HG02973 (cell line): Measurements from ENCODE around the gene RASL10B.

Source experiments
- ATAC-seq: cut with Tn5 transposase; IDR thresholded peaks from one replicate; pipeline ENCODE4 v1.9.1; 2021; ENCODE audit warnings: moderate library complexity; ENCODE audit not compliant: unreplicated experiment

The RASL10B gene

DNA sequence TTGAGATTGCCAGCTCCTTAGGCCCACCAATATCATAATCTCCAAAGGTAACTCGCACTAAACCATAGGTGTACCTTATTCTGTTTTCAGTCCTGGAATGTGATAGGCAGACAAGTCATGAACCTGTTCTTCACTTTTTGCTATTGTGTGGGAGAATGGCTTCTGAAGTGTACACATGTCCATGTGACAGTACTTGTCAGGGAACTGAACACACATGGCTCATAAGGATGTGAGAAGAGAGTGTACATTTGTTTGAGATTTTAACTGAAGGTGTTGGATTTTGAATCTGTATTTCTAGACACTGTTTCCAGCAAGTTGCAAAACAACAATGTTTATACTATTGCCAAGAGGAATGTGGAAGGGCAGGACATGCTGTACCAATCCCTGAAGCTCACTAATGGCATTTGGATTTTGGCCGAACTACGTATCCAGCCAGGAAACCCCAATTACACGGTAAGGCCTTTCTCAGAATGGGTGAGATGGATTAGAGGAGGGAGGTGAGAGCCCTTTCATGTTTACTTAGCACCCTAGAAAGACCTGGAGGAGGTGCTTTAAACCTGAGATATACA is 14.5 kb upstream of the RASL10B start:
- ATAC-seq, result no peak

DNA sequence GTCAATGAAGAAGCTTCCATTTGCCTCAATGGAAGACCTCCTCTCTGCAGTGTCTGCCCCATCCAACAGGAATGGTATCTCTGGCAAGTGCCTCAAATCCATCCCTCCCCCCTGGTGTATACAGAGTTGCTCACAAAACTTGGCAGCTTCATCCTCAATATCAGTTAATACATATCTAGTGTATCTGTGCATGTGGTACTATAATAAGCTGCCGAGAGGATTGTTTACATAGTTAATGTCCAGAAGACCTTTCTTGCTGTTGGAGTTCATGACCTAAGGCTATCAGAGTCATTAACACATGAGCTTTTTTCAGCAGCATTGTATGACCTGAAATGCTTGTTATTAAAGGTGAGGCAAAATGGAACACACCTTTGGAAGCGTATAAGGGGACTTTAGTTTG is 14.0 kb upstream of the RASL10B start:
- no peak for ATAC-seq

DNA sequence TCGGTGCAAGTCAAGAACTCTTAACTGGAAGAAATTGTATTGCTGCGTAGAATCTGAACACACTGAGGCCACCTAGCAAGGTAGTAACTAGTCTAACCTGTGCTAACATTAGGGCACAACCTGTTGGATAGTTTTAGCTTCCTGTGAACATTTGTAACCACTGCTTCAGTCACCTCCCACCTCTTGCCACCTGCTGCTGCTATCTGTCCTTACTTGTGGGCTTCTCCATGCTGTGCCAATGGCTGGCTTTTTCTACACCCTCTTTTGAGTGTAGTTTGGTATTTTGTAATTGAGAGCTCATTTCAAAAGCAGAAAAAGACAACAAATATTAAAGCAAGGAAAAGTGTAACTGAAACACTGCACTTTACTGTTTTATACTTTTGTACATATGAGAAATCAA is 7.7 kb upstream of the RASL10B start:
- ATAC-seq, result no peak

DNA sequence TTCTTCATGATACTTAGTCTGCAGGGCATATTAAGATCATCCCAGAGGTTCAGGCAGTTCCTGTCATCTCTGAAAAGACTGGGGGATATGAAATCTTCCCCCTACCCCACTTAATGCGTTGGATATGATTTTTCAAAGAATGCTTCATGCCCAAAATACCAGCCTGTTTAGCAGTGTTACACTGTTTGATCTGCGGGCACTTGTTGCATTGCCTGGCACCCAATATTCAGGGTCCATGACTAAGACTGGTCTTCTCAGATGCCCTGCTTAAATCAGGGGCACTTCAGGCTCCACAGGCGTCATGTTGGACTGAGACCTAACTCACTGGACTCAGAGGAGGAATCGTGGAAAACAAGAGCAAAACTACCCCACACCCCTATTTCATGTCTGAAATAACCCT is 6.4 kb upstream of the RASL10B start:
- no peak for ATAC-seq

DNA sequence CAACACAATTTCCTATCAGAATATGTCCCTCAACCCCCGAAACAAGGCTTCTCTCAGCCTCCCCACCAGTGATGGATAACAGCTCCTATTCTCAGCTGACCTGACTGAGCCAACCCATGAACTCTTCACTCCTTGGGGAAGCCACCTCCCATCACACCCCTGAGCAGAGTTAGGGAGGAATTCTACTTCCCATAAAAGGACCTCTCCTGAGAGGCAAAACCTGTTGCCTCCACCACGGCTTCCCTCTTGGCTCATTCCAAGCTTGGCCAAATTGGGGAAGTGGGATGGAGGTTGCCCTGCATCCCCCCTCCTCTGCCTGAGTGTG is 5.7 kb upstream of the RASL10B start:
- no peak for ATAC-seq

DNA sequence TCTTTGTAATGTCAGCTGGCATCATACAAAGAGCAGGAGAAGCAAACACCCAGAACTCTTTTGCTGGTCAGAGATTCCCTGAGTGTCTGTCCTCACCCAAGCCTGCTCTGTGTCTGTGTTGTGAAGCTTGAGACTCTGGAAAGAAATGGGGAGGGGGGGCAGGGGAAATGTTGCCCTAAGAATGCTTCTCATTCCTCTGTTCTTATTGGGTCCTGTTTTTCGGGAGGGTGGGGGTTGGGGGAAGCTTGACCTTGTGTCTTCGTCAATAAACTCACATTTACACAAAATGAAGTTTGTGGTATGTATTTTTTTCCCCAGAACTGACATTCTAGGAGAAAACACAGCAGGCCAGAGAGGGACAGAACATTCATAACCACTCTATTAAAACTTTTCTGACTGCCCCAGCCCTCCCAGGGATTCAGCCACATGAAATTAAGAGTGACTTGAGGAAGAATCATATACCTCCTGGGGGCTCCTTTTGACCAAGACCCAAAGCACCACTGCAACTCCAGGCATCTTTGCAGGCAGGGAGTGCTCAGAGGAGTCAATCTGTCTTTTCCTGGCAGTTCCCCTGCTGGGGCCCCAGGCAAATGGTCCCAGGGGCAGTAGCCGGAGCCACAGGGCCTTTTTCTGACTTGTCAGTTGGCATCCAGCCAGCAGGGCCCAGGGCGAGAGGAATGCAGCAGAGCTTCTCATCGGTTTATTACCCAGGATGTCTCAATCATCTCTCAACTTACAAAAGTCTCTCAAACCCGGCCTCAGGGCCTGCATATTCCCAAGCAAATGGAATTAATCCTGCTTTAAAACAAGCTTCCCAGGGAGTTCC is 5.1 kb upstream of the RASL10B start:
- no peak for ATAC-seq

DNA sequence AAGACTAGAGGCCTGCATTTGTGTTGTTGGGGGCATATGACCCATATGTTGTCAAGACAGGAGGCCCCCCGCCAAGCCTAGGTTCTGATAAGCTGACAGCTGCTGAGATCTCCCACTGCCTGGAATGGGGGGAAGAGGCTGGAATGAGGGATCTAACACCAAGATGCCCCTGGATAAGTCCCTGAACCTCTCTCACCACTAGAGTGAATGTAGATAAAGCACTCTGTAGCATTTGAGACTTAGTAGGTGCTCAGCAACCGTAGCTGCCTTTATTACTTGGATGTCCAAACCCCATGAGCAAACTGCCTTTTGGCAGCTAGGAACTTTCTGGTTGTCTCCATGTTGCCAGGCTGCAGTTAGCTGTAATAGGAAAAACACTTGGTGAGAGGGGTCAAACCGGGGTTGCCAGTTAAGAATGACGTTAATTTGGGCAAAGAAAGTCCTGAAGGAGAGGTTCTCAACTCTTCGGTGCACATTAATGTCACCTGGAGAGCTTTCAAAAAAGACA is 4.4 kb upstream of the RASL10B start:
- no peak for ATAC-seq

DNA sequence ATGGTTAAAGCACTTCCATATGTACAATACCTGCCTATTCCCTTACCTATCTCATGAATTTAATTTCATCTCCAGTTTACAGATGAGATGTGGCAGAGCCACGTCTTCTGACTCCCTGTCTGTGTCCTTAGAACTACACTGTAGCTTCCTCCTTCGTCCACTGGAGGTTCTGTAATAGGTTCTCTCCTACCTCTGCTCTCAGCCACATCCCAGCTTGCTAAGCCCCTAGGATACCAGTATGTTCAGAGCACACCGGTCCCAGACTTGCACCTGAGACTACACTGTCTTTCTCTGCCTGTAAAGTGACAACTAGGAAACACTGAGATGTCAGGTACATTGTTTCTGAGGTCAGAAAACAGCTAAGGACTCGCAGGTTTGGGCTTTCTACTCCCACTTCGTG is 3.8 kb upstream of the RASL10B start:
- ATAC-seq, result no peak

DNA sequence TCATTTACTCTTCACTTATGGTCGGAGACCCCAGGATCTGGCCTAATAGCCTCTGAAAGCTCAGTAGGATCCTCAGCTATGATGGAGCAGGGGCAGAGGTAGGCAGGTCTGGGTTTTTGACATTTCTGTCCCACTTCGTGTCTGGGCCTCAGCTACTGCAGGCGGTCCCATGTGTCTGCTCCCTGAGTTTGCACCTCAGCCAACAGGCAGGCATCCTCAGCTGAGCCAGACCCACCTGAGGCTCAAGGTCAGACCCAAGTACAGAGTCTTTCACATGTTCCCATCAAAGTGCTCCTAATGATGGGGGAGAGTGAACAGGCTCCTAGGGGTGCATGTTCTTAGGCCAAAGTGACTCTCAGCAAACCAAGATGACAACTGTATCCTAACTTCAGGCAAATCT is 2.9 kb upstream of the RASL10B start:
- ATAC-seq, result no peak

DNA sequence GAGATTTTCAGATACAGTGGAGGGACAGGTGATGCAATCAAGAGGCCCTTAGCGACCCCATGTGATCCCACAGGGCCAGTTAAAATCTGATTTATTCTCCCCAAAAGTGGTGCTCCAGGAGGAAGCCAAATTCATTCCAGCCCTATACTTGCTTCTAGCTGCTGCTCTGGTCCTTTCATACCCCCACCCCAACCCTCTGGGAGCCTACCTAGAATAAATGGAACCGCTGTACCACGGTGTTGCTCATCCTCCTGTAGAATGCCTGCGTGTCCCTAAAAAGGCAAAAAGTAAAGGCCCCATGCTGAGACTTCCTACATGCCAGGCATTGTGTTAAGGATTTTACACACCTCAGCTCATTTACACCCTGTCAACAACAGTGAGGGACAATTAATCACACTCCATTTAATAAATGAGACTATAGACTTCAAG is 2.0 kb upstream of the RASL10B start:
- ATAC-seq, result no peak

DNA sequence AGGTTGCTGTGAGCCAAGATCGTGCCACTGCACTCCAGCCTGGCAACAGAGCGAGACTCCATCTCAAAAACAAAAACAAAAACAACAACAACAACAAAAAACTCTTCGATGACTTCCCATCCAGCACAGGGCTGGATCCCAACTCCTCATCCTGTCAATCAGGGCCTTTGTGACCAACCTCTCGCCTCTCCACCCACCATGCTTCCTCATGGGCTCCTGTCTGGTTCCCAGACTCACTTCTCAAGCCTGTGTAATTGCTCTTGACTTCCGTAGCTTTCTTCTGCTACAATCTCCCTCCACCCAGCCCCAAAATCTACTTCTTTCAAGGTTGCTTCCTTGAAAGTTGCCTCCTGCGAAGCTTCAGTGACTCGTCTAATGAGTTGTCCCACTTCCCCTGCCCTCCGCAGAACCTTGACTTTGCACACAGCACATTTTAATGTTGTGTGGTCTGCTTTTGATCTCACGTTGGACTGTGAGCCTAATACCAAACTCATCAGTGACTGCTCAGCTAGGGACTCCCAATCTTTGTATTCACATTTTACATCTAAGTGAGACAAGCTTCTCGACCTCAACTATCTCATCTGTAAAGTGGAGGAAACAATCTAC is 936 bp upstream of the RASL10B start:
- no peak for ATAC-seq

DNA sequence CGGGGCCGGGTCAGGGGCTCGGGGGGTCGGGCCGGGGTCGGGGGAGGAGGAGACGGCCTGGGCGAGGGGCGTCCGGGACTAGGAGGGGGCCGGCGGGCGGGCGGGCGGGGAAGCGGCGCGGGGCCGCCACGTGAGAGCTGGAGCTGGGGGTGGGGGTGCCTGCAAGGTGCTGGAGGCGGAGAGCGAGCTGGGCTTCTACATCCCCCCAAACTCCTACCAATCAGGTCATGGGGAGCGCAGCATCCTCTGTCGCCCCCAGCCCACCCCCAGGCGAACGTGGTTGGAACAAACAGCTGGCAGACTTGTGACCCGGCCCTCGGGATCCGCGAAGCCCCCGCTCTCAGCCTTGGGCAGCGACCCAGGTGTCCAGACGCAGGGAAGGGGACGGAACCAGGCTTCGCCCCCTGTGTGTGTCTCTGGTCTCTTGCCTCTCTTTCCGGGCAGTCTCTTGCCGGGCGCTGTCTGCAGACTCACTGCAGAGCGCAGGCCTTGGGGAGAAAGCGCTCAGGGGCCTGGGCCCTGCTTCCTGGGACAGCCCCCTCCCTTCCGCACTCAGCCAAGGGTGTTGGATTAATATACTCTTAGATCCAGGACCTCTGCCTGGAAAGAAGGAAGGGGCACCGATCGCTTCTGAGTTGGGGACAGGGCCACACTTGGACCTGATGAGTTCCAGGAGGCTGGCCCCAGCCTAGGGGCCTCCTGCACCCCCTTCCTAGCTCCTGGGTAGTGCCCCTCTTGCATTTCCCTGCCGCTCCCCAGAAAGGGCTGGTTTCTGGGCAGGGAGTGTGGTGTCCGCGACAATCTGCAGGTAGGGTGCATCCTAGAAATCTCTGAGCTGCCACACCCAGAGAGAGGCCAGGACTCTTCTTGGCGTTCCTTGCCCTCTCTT is 722 bp downstream of the RASL10B start:
- no peak for ATAC-seq

DNA sequence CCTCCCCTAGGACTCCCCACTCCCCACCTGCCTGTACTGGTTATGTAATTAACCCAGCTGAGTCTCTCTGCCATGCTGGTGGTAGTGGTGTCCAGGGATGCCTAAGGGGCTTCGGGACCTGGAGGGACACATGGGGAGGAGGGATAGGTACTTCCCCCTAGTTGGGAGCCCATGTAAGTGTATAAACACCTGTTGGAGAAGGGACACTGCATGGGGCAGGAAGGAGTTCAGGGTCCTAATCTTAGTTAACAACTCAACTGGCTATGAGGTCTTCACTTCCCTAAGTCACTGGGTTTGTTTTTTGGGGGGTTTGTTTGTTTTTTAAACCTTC is 1.3 kb downstream of the RASL10B start:
- no peak for ATAC-seq

DNA sequence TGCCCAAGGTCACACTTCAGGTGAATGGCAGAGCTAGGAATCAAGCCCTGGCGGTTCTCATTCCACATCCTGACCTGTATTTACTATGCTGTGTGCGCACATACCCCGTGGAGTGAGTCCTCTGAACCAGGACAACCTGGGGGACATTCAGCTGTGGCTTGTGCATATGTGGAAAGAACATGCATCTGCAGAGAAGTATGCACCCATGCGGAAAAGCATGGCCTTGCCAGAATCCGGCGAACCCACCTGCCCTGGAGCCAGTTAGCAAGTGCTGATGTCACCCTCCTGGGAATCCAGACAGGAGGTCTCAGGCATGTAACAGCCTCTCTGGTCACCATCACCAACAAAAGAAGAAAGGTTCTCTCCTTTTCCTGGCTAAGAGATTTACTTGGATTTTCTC is 1.9 kb downstream of the RASL10B start:
- ATAC-seq, result no peak

DNA sequence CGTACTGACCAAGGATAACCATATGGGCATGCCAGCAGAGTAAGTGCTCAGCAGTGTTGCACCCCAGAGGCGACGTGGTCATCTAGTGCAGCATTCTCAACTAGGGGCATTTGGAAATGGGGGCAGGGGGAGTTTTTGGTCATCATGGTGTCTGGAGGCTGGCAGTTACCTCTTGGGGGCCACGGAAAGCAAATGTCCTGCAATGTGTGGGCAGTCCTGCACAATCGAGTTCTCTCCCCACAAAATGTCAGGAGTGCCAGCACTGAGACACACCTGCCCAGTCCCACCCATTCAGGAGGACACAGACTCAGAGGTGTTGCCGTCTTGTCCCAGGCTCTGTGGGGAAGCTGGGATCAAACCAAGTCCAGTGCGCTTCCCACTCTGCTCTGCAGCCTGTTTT is 3.0 kb downstream of the RASL10B start:
- no peak for ATAC-seq

DNA sequence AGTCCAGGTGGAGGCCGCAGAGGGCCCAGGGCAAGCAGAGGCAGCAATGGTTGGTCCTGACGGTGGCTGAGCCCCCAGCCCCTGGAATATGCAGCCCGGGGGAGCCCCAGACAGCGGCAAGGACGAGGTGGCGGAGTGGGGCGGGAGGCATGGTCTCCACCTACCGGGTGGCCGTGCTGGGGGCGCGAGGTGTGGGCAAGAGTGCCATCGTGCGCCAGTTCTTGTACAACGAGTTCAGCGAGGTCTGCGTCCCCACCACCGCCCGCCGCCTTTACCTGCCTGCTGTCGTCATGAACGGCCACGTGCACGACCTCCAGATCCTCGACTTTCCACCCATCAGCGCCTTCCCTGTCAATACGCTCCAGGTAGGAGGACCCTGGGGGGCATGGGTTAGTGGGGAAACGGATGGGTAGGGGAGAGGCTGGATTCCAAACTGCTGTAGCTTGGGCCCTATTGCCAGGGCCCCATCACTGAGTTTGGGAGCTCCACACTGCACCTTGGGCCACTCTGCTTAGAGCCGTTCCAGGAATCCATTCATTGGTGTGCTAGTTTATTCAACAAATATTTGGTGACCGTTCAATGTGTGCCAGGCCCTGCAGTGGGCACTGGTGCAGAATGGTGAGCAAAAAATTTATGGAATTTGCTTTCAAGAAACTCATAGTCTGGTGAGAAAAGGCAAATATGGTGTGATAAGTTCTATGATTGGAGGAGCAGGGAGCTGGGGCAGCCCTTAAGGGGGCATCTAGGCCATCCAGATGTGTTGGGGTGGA is 3.8 kb downstream of the RASL10B start:
- no peak for ATAC-seq

DNA sequence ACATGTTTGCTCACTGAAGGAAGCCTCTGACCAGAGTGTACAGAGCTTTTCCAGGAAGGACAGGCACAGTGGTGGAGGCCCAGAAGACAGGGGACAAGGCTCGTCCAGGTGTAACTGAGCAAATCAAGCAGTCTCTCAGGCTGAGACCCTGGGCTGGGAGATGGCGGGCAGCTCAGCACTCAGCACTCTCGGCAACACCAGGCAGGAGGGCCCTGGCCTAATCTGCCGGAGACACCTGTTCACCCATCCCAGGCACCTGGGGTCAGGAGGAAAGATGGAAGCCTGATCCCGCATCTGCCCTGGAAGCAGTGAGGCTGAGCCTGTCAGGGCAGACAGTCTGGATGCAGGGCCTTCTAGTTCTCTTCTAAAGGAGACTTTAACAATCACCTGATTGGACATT is 4.8 kb downstream of the RASL10B start:
- ATAC-seq, result no peak

DNA sequence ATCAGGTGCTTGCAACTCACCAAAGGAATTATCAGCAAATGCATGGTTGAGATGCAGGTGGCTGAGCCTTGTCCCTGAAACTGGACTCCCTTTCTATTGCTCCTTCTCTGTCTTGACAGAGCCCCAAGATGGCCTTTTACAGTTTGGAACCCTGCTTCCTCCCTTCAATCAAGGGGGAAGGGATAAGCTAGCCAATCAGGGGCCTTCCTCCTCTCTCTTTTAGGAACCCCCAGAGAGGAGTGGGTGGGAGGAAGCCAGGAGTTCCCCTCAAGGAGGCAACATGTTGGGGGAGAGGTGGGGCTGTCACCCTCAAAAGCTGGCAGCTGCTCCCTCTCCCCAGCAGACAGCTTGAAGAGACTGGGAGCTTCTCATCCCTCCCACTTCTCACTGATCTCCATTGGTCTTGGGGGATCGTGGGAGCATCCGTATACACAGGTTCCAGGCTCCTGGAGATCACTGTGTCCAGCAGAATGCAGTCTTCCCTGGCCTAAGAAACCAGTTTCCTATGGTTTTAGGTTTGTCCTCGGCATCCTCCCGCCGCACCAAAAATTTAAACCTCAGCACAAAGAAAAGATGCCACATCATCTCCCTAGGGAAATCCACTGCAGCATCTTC is 7.2 kb downstream of the RASL10B start:
- ATAC-seq, result no peak

DNA sequence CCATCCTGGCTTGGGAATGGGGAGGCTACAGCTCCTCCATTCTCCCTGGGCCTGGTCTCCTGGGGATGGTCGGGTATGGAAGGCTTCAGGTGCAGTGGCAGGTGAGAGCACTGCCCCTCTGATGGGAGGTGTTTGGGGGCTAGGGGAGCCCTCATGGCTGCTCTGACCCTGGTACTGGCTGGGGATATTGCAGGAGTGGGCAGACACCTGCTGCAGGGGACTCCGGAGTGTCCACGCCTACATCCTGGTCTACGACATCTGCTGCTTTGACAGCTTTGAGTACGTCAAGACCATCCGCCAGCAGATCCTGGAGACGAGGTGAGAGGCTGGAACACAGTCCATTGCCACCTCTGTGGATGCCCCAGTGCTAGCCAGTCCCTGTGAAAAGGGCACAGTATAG is 8.8 kb downstream of the RASL10B start:
- no peak for ATAC-seq
